Measurements from ENCODE around the gene RBM25. TPM values are rescaled to one million over a fixed set of nuclear protein-coding genes. Genes with fewer than 3 reads are reported as not detected.
"Not testable (repeated sequence)": the region's sequence is repeated elsewhere in the genome, so short reads cannot be mapped to it uniquely, and the experiment has no call there.

RBM25 gene
- 106 and 107 TPM in 2 replicates for total RNA-seq (2022)
- Bru-seq, nascent RNA = percentile 94 among the genes with signal in this experiment
- percentile 95 among the genes with signal in this experiment for BruChase-seq, experiment 1, labeled RNA remaining after a 6-hour chase
- percentile 94 among the genes with signal in this experiment for BruChase-seq, experiment 2, labeled RNA remaining after a 2-hour chase
- long read RNA-seq, full-length matches to known transcripts = 57 of 92 reads
- long read RNA-seq, partial matches to known transcripts = 20 of 92 reads
- long read RNA-seq, other reads (novel, unspliced or antisense) = 15 of 92 reads

DNA sequence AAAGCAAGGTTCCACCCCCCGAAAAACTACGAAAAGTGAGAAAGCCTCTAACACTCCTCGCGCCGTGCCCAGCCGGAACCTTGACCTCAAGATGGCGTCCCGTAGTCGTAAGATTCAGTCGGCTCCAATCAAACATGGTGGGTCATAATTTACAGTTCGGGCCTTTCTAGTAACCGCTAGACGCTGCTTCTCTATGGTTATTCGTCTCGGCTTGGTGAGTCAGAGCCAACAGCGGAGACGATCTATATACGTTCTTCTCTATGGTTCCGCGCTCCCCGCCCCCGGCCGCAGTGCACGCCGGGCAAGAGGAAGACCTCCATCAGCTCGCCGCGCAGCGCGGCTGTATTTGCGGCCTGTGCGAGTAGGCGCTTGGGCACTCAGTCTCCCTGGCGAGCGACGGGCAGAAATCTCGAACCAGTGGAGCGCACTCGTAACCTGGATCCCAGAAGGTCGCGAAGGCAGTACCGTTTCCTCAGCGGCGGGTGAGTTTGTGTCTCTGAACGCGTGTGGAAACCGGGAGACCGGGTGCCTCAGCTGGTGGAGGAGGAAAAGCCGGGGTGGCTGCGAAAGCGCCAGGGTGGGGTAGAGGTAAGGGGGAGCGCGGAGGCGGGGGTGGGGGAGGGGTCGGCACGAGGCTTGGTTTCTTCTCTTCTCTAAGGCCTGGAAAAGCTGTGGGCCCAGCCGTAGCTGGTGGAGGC is at the start of gene RBM25:
TSS of gene RBM25 (plus strand) at position 311 of the 698 bp plus-strand sequence. CDS start 13,108 bp downstream, outside the sequence.
- Mint-ChIP-seq H3K27ac (ENCODE audit: low read depth, unreplicated experiment) (no peak within 1 kb of the TSS), H3K9me3 (ENCODE audit: unreplicated experiment) (no peaks in the 10 kb centered on the region), H3K4me1 (ENCODE audit: insufficient read depth, unreplicated experiment) (no peaks in the 10 kb centered on the region), H3K27me3 (ENCODE audit: insufficient read depth, unreplicated experiment) (no peaks in the 10 kb centered on the region), H3K4me3 (ENCODE audit: unreplicated experiment) (no peak within 1 kb of the TSS), H3K36me3 (ENCODE audit: insufficient read depth, unreplicated experiment) (peaks cover under 1% of the 10 kb centered on the region)
- ChIA-PET CTCF (interaction anchor here (0.5 to 1.1 kb wide), 6 partner anchors 10 to 101 kb away, joined by 3 to 5 read pairs (median 3); no protein-coding TSS in a partner anchor), POLR2A (interaction anchor here (0.6 to 3.4 kb wide), 40 partner anchors 9 to 1274 kb away, joined by 3 to 139 read pairs (median 5); partner anchors contain the start of genes DCAF4, NUMB, PSEN1 and ZFYVE1)
- peak; percentile 99 for DNase-seq (ENCODE audit: unreplicated experiment)
- intact Hi-C loops (cut with micrococcal nuclease) = loop anchor here (1.0 to 5.0 kb wide), 4 partner anchors 8 to 546 kb away; partner anchors contain the start of gene ZFYVE1
- TF ChIP-seq, protein P1, sequence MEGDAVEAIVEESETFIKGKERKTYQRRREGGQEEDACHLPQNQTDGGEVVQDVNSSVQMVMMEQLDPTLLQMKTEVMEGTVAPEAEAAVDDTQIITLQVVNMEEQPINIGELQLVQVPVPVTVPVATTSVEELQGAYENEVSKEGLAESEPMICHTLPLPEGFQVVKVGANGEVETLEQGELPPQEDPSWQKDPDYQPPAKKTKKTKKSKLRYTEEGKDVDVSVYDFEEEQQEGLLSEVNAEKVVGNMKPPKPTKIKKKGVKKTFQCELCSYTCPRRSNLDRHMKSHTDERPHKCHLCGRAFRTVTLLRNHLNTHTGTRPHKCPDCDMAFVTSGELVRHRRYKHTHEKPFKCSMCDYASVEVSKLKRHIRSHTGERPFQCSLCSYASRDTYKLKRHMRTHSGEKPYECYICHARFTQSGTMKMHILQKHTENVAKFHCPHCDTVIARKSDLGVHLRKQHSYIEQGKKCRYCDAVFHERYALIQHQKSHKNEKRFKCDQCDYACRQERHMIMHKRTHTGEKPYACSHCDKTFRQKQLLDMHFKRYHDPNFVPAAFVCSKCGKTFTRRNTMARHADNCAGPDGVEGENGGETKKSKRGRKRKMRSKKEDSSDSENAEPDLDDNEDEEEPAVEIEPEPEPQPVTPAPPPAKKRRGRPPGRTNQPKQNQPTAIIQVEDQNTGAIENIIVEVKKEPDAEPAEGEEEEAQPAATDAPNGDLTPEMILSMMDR (IDR thresholded peaks at IDR 0.05; ENCODE audit: unreplicated experiment) = no peak
- no TSS peak for BruUV-seq (replicated peaks)

DNA sequence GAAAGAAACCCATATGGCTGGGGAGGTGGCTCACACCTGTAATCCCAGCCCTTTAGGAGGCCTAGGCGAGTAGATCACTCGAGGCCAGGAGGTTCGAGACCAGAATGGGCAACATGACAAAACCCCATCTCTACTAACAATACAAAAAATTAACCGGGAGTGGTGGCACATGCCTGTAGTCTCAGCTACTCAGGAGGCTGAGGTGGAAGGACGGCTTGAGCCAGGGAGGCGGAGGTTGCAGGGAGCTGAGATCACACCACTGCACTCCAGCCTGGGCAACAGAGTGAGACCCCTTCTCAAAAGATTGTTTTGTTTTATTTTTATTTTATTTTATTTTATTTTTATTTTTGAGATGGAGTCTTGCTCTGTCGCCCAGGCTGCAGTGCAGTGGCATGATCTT is 47.1 kb upstream of the RBM25 start:
- H3K9me3 Mint-ChIP-seq (ENCODE audit: unreplicated experiment); DNase-seq (ENCODE audit: unreplicated experiment); H3K27ac Mint-ChIP-seq (ENCODE audit: low read depth, unreplicated experiment); H3K4me1 Mint-ChIP-seq (ENCODE audit: insufficient read depth, unreplicated experiment); H3K27me3 Mint-ChIP-seq (ENCODE audit: insufficient read depth, unreplicated experiment); H3K4me3 Mint-ChIP-seq (ENCODE audit: unreplicated experiment); intact Hi-C loops (cut with micrococcal nuclease); BruUV-seq (replicated peaks): not testable (repeated sequence)
- ChIA-PET CTCF (interaction anchor here (0.6 to 2.3 kb wide), 3 partner anchors 62 to 570 kb away, joined by 3 to 5 read pairs (median 3); no protein-coding TSS in a partner anchor), POLR2A (interaction anchor here (1.0 kb wide), 1 partner anchor 47 kb away, joined by 3 read pairs; the partner anchor contains the start of gene RBM25)
- H3K36me3 Mint-ChIP-seq (ENCODE audit: insufficient read depth, unreplicated experiment) = peaks cover 45% of the 10 kb centered on the region

DNA sequence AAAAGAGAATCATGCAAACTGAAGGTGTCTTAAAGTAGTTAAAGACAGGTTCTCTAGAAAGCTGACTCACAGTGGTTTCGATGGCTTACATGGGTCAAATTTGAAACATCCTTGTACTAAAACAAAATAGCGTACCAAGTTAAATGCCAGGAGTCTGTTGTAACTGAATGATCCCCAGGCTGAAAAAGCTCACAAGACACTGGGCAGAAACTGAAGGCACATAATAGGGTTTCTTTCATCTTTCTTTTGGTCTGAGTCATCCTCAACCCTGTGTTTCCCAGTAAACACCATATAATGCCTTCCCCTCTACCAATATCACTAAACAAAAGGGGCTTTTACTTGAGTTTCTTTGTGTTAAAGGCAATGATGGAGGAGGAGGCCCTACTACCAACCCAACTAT is 44.2 kb upstream of the RBM25 start:
- Mint-ChIP-seq H3K4me1 (ENCODE audit: insufficient read depth, unreplicated experiment) (peaks cover 9% of the 10 kb centered on the region), H3K27me3 (ENCODE audit: insufficient read depth, unreplicated experiment) (no peaks in the 10 kb centered on the region), H3K27ac (ENCODE audit: low read depth, unreplicated experiment) (no peak overlapping the region), H3K36me3 (ENCODE audit: insufficient read depth, unreplicated experiment) (peaks cover 56% of the 10 kb centered on the region), H3K4me3 (ENCODE audit: unreplicated experiment) (no peak overlapping the region), H3K9me3 (ENCODE audit: unreplicated experiment) (no peaks in the 10 kb centered on the region)
- no TSS peak for BruUV-seq (replicated peaks)
- CTCF ChIA-PET = interaction anchor here (0.6 kb wide), 1 partner anchor 498 kb away, joined by 3 read pairs; no protein-coding TSS in a partner anchor
- DNase-seq (ENCODE audit: unreplicated experiment) = no peak
- POLR2A ChIA-PET = interaction anchor here (1.2 kb wide), 1 partner anchor 44 kb away, joined by 5 read pairs; the partner anchor contains the start of gene RBM25
- TF ChIP-seq, protein P1 (IDR thresholded peaks at IDR 0.05; ENCODE audit: unreplicated experiment) = no peak
- intact Hi-C loops (cut with micrococcal nuclease) = no loop called here

DNA sequence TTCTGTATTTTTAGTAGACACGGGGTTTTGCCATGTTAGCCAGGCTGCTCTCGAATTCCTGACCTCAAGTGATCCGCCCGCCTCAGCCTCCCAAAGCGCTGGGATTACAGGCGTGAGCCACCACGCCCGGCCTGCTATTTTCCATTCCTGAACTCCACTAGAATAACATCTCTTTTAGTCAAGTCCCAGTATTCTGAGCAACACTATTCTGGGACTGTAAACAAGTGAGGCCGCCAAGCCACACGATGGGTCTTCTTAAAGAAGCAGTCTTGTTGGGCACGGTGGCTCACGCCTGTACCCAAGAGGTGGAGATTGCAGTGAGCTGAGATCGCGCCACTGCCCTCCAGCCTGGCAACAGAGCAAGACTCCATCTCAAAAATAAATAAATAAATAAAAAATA is 42.8 kb upstream of the RBM25 start:
- peaks cover 66% of the 10 kb centered on the region for H3K36me3 Mint-ChIP-seq (ENCODE audit: insufficient read depth, unreplicated experiment)
- POLR2A ChIA-PET = interaction anchor here (1.2 kb wide), 1 partner anchor 43 kb away, joined by 5 read pairs; the partner anchor contains the start of gene RBM25
- DNase-seq (ENCODE audit: unreplicated experiment); intact Hi-C loops (cut with micrococcal nuclease); H3K4me1 Mint-ChIP-seq (ENCODE audit: insufficient read depth, unreplicated experiment); H3K9me3 Mint-ChIP-seq (ENCODE audit: unreplicated experiment); CTCF ChIA-PET; H3K4me3 Mint-ChIP-seq (ENCODE audit: unreplicated experiment); H3K27me3 Mint-ChIP-seq (ENCODE audit: insufficient read depth, unreplicated experiment); H3K27ac Mint-ChIP-seq (ENCODE audit: low read depth, unreplicated experiment); BruUV-seq (replicated peaks): not testable (repeated sequence)

DNA sequence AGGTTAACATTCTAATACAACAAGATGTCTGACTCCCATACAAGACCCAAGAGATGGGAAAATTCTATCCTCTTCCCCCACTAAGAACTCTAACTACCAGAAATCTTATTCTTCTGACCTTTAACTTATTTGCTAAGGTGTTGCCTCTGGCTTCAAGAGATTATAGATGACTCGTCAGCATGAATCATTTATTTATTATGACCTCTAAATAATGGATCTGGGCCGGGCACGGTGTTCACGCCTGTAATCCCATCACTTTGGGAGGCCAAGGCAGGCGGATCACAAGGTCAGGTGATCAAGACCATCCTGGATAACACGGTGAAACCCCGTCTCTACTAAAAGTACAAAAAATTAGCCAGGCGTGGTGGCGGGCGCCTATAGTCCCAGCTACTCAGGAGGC is 42.3 kb upstream of the RBM25 start:
- H3K9me3 Mint-ChIP-seq (ENCODE audit: unreplicated experiment); H3K4me3 Mint-ChIP-seq (ENCODE audit: unreplicated experiment); H3K4me1 Mint-ChIP-seq (ENCODE audit: insufficient read depth, unreplicated experiment); POLR2A ChIA-PET; intact Hi-C loops (cut with micrococcal nuclease); BruUV-seq (replicated peaks); H3K27me3 Mint-ChIP-seq (ENCODE audit: insufficient read depth, unreplicated experiment); CTCF ChIA-PET; H3K27ac Mint-ChIP-seq (ENCODE audit: low read depth, unreplicated experiment): not testable (repeated sequence)
- DNase-seq (ENCODE audit: unreplicated experiment) = peak; percentile 17
- H3K36me3 Mint-ChIP-seq (ENCODE audit: insufficient read depth, unreplicated experiment) = peaks cover 62% of the 10 kb centered on the region

Measured in MCF 10A (cell line).